Hepatocyte (in vitro differentiated cells): ENCODE results near the gene ZNF280D.
"Not testable (repeated sequence)": the region's sequence is repeated elsewhere in the genome, so short reads cannot be mapped to it uniquely, and the experiment has no call there.

Experiments
- CTCF ChIP-seq: fragments of 200-600 bp; sonication (generic); IDR thresholded peaks from 2 replicates; pipeline ENCODE4 v1.5.1; 2016; ENCODE audit warnings: antibody characterized with exemption, mild to moderate bottlenecking; ENCODE audit not compliant: poor library complexity
- EZH2 ChIP-seq: fragments of 200-600 bp; sonication (generic); IDR thresholded peaks from 2 replicates; pipeline ENCODE4 v1.6.1; 2016; ENCODE audit warnings: antibody characterized with exemption, mild to moderate bottlenecking, borderline replicate concordance
- EZH2phosphoT487 ChIP-seq: fragments of 200-600 bp; sonication (generic); IDR thresholded peaks from one replicate; pipeline ENCODE4 v1.6.1; 2018; ENCODE audit warnings: antibody characterized with exemption, mild to moderate bottlenecking, low read depth, moderate library complexity; ENCODE audit not compliant: unreplicated experiment, severe bottlenecking

- TF ChIP-seq CTCF, EZH2, EZH2phosphoT487: not testable (repeated sequence)
Measured at GRCh38 chr15:56780102-56780725, 46.9 kb upstream of the ZNF280D start.
